DMS79 treated with DMSO at 0.1 percent for 48 hours (cell line): Measurements from ENCODE around the gene CHRM1.

ENCODE experiments used
- DNase-seq: peaks from one replicate; lab custom pipeline; 2025; lab: John Stamatoyannopoulos, UW

Gene CHRM1

DNA sequence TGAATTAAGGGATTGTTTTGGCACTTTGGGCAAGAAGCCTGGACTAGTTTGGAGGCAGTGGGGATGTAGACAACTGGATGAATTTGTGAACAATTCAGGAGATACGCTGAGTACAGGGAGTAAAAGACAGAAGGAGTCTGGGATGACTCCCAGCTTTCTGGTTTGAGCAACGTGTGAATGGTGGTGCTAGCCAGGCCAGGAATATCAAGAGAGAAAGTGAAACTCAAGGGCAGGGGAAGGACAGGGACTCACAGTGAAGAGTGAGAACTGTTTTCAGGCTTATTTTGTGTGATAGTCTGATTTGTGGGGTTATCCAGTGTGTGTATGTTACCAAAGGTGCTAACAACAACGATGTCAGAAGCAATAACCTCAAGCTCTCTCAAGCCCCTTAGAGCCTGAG, 15.9 kb downstream of the CHRM1 start:
- DNase-seq, result no peak

DNA sequence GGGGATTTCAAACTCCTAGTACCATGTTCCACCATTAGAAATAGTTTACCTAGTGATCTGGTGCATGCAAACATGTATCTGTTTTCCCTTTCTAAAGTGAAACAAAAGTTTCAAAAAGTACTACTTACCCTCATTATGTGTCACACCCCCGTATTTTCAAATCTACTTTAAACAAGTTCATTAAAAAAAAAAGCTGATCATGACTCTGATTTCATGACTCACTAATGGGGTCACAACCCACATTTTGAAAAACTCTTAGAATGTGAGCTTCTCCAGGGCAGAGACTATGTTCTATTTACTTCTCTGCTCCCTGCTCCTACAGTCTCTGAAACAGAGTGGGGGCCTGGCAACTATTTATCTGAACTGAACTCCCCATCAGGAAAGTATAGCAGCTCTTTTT, 18.2 kb downstream of the CHRM1 start:
- DNase-seq, result no peak

DNA sequence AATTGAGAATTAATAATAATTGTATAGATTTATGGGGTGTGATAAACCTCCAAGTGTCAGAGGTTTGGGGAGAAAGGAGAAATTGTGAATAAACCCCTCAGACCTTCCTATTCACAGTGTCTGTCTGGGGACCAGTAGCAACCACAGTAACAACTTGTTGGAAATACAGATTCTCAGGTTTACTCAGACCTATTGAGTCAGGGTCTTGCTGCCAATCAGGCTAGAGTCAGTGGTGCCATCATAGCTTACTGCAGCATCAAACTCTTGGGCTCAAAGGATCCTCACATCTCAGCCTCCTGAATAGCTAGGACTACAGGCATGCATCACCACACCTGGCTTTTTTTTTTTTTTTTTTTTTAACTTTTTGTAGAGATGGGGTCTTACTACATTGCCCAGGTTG, 23.1 kb downstream of the CHRM1 start:
- no peak for DNase-seq

DNA sequence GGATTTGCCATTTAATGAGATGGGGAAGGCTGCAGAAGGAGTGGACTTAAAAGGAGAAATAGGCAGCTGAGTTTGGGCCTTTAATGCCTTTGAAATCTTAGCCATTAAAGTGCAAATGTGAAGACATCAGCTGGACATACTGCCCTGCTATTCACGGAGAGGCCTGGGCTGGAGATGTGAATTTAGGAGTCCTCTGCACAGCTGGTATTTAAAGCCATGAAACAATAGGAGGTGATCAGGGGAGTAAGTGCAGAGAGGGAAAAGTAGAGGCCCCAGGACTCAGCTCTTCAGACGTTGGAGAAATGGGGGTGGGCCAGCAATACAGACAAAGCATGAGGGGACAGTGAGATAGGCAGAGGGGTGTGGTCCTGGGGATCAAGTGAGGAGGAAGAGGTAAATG, 23.9 kb downstream of the CHRM1 start:
- no peak for DNase-seq

DNA sequence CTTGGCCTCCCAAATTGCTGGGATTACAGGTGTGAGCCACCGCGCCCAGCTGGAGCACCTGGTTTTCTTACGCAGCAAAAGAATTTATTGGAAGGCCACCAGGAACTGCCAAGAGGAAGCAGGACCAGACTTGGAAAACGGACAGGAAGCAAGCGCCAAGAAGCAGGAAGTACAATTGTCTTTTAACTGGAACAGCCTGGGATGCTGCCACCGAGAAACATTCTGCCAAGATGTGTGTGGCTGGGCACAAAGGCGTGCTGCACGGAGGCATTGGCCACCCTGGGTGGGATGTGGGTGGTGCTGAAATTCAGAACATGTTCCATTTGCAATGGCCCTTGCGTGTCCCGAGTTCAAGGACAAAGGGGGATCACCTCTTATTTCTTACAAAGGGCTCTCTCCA, 25.1 kb downstream of the CHRM1 start:
- DNase-seq, result no peak

DNA sequence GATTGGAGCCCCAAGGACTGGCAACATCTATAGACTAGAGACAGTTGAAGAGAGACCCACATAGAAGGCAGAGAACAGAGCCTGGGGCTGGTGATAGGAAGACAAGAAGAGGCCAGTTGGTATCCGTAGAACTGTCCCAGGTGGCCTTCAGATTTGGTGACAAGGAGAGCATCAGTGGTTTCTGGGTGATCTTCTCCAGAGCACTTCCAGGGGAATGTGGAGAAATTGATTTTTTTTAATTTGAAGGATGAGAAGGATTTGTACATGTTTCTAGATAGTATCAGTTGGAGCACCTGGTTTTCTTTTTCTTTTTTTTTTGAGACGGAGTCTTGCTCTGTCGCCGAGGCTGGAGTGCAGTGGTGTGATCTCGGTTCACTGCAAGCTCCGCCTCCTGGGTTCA, 25.7 kb downstream of the CHRM1 start:
- DNase-seq, result no peak

DNA sequence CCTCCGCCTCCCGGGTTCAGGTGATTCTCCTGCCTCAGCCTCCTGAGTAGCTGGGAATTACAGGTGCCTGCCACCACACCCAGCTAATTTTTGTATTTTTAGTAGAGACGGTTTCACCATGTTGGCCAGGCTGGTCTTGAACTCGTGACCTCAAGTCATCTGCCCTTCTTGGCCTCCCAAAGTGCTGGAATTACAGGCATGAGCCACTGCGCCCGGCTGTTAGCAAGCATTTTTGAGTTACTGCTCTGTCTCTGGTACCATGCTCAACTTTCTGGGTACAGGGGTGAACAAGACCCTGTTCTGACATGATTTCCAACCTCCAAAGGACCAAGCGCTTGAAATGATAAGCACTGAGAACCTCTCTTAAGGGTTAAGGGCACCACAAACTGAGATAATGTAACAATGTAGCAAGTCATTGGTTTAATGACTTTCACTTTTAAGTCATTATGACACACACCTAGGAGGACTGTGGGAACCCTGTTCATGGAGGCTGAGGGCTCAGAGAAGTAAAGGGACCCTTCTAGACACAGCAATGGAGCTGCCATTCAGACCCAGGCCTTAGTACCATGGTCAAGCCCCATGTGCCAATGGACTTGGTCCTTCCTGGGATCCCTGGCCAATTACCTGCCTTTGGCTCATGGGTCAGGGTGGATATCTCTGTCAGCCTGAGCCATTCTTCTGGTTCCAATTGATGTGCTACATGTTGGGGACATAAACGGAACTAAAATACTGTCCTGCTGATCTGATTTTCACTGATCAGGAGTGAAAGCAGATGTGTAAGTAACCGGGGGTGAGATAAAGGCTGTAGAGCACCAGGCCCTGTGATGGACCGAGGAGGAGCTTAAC, 28.9 kb downstream of the CHRM1 start:
- no peak for DNase-seq

DNA sequence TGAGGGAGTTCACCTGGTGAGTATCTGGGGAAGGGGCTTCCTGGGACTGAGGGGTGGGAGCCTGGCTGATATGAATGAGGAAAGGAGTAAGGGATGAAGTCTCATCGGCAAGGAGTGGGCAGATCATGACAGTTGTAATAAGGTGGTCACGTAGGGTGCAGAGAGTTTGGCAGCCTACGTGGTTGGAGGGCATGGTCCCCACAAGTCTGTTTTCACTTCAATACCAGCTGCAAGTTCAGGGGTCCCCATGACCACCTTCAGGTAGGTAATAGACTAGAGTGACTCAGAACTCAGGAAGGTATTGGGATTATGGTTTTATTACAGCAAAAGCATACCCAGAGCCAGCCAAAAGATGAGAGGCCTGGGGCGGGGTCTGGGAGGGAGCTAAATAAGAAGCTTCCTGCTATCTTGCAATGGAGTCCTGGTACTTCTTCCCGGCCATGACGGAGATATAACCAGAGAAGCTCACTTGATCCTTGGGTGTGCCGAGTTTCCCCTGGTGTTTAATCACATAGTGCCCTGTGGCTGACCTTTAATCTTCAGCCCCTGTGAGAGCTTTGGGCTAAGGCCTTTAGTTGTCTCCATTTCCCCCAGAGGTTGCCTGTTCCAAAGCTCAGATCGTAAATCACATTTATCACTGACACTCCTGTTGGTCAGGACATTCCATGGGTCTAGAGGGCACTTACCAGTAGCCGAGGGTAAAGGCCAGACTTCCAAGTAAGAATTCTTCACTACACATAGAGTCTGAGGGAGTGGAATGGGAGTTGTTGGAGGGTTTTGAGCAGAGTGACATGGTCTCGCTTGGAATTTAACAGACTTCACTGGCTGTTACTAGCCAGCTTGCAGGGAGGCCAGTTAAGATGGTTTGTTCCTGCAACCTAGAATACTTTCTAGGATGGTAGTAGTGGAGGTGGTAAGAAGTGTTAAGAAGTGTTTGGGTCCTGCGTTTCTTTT, 31.4 kb downstream of the CHRM1 start:
- no peak for DNase-seq

DNA sequence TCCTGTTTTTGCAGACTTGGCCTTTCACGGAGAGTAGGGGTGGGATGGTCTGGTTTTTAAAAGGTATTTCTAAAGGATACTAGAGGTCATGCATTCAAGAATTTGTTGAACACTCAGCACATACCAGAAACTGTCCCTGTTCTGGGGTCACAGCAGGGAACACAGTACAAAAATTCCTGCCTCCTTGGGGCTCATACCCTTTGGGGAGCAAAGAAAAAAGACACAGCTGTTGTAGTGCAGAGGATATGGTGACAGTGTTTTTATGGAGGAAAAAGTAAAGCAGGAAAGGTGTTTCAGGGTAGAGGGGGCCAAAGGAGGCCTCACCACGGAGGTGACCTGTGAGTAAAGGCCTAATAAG, 32.1 kb downstream of the CHRM1 start:
- DNase-seq, result no peak

DNA sequence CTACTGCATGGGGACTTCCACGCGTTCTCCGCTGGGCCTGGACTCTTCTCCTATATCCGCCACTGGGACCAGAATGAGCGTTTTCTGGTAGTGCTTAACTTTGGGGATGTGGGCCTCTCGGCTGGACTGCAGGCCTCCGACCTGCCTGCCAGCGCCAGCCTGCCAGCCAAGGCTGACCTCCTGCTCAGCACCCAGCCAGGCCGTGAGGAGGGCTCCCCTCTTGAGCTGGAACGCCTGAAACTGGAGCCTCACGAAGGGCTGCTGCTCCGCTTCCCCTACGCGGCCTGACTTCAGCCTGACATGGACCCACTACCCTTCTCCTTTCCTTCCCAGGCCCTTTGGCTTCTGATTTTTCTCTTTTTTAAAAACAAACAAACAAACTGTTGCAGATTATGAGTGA, 32.8 kb downstream of the CHRM1 start:
- DNase-seq, result no peak

DNA sequence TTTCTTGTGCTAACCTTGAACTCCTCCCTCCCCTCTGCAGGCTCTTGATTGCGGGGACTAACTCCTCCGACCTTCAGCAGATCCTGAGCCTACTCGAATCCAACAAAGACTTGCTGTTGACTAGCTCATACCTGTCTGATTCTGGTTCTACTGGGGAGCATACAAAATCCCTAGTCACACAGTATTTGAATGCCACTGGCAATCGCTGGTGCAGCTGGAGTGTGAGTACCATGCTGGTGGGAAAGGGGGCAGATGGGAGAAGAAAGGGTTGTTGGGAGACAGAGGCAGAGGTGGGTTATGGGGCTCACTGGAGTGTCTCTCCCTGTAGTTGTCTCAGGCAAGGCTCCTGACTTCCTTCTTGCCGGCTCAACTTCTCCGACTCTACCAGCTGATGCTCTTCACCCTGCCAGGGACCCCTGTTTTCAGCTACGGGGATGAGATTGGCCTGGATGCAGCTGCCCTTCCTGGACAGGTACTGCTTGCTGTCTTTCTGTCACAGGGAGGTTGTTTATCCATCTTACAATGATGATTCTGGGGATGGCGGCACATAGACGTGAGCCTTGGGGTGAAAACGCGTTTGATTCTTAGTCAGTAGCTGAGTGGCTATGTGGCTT, 35.9 kb downstream of the CHRM1 start:
- no peak for DNase-seq

DNA sequence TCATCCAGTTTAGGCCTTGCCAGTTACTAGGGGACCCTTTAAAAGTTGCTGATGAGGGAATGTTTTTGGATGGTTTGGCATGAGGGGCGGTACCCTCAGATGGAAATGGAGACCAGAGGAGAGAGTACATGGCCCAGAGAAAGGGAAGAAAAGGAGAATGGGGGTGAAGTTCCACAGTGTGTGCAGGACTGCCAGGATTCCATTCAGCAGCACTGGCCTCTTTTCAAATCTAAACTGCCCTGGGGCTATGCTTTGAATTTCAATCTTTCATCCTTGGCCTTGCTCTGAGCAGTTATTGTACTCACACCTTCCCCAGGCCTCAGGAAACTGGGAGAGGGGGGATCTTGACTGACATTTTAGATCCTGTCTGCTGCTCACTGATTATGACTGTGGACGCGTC, 37.5 kb downstream of the CHRM1 start:
- DNase-seq, result no peak

DNA sequence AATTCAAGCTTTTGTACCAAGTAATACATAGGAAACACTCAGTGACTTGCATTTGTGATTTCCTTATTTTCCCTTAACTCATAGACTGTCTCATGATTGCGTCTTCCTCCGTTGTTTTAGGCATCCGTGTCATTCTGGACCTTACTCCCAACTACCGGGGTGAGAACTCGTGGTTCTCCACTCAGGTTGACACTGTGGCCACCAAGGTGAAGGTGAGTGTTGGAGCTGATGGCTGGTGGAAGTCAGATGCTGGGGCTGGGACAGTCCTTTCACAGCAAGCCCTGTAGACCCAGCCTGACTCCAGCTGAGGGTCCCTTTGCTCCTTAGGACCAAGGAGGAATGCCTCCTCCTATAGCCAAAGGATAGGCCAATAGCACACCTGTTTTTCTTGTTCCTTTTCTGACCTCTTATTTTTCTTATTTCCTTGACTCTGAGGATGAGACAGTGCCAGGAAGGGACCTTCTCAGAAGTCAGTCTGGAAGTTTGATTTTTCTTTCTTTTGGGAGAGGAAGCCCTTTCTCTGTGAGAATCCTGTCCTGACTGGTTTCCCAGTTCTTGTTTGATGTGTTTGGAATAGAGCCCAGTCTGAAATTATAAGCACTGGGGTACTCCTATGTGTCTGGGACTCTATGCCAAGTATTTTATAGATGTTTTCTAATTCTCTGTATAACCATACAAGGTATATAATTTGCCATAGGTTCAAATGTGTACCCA, 38.2 kb downstream of the CHRM1 start:
- no peak for DNase-seq

DNA sequence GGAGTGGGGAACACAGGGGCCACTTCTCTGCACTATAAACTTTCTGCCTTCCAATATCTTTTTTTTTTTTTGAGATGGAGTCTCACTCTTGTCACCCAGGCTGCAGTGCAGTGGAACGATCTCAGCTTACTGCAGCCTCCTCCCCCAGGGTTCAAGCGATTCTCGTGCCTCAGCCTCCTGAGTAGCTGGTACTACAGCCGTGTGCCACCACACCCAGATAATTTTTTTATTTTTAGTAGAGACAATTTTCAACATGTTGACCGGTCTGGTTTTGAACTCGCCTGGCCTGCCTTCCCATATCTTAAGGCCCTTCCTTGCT, 38.8 kb downstream of the CHRM1 start:
- no peak for DNase-seq

DNA sequence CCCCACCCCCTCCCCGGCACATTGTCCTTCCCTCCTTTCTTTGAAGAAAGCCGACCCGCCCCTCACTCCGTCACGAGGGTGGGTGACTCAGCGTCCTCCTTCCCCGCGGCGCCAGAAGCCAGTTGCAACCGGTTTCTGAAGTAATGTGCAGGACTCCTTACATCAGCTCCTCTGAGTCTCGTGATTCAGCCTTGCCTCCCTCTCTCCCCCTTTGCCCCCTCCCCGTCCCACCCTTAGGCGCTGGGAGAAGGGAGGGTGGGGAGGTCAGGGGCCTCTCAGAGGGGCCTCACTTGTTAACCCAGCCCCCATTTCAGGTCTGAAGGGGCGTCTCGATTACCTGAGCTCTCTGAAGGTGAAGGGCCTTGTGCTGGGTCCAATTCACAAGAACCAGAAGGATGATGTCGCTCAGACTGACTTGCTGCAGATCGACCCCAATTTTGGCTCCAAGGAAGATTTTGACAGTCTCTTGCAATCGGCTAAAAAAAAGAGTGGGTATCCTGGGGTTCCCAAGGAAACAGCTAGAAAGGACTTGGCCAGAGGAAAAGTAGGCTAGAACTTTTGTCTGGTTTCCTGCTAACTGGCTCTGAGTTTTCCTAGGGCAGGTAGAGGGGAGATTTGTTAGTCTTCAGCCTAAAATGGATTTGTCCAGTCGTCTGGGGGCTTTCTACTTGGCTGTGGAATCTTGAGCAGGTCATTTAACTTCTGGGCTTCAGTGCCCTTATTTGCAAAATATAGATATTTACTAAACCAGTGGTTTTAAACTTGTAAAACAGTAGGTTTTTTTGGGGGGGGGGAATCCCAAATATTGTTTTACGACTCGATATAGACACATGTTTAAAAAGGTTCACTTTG, 39.4 kb downstream of the CHRM1 start:
- peak; percentile 91 for DNase-seq

DNA sequence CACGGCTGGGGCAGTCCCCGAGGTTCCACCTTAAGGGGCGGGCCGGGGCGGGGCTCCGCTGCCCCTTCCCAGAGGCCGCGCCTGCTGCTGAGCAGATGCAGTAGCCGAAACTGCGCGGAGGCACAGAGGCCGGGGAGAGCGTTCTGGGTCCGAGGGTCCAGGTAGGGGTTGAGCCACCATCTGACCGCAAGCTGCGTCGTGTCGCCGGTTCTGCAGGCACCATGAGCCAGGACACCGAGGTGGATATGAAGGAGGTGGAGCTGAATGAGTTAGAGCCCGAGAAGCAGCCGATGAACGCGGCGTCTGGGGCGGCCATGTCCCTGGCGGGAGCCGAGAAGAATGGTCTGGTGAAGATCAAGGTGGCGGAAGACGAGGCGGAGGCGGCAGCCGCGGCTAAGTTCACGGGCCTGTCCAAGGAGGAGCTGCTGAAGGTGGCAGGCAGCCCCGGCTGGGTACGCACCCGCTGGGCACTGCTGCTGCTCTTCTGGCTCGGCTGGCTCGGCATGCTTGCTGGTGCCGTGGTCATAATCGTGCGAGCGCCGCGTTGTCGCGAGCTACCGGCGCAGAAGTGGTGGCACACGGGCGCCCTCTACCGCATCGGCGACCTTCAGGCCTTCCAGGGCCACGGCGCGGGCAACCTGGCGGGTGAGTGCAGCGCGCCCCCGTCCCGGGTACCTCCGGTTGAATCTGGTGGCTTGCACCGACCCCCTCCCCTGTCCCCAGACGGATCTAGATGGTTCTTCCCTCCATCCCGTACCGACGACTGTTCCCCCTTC, 40.2 kb downstream of the CHRM1 start, which contains the start of gene SLC3A2:
Gene SLC3A2 (plus strand): TSS at position 94 of the 776 bp plus-strand sequence. CDS start 128 bp downstream, at position 222.
- peak; percentile 87 for DNase-seq

DNA sequence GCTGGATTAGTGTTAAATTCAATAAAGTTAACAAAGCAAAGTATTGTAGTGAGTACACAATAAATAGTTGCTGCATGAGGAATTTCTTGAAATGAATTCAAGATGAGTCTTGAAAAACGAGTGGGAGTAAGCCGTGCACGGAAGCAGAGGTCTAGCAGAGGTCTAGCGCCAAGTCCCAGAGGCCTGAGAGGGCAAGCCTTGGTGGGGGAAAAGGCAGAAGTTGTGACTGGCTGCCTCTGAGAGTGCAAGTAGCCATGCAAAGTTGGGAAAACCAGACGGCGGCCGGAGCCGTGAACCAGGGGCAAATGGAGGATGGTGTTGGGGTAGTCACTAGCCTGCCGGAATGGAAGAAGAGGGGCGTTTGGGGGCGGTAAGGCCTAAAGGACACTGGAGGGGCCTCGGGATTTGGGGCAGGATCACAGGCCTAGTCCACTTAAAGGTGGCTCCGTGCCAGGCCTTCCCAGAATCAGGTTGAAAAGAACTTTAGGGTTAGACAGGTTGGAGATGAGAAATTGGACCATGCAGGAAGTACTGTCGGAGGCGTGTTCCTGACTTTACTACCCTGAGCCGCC, 40.8 kb downstream of the CHRM1 start:
- no peak for DNase-seq

DNA sequence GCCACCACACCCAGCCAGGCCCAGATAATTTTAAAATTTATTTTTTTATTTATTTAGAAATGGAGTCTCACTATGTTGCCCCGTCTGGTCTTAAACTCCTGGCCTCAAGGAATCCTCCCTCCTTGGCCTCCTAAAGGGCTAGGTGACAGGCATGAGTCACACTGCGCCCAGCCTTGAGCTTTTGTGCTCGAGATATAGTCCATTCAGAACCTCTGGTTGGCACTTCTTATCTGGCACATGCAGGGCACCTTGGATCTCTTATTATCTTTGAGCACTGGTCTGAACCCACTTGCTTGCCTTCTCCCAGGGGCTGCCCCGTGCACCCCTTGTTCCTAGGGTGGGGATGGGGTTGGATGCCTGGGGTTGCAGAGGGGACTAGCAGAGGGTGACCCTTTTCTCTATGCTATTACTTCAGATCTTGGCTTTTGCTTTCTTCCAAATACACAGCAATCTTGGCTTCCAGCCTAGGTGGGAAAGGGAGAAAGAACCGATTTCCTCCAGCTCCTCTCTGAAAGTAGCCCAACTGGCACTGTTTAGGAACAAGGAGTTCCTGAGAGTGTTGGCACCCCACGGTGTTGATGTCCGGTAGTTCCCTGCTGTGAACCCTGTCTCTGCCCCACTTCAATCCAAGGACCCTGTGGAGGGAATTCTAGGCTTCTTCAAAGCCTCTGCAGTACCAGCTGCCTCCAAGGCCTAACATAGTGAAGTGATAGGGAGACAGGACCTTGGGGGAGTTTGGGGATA, 41.8 kb downstream of the CHRM1 start:
- no peak for DNase-seq

DNA sequence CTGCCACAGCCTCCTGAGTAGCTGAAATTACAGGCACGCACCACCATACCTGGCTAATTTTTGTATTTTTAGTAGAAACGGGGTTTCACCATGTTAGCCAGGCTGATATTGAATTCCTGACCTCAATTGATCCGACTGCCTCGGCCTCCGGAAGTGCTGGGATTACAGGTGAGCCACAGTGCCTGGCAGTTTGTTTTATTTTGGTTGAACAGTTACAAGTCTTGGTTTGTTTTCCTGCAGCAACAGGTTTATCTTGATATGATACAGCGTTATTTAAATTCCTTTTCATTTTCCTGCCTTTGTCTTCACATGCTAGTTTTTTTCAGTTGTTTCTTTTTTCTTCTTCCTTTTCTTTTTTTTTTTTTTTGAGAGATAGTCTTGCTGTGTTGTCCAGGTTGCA, 44.5 kb downstream of the CHRM1 start:
- DNase-seq, result no peak
